ENCODE measurements around the gene IL22RA2. TPM values are rescaled to one million over a fixed set of nuclear protein-coding genes. Genes with fewer than 3 reads are reported as not detected.

IL22RA2 gene
- total and polyA plus RNA-seq, 2 of the 13 experiments (the other 11 are each of a cell fraction or from before 2014, with no cell fraction given), result not detected

DNA sequence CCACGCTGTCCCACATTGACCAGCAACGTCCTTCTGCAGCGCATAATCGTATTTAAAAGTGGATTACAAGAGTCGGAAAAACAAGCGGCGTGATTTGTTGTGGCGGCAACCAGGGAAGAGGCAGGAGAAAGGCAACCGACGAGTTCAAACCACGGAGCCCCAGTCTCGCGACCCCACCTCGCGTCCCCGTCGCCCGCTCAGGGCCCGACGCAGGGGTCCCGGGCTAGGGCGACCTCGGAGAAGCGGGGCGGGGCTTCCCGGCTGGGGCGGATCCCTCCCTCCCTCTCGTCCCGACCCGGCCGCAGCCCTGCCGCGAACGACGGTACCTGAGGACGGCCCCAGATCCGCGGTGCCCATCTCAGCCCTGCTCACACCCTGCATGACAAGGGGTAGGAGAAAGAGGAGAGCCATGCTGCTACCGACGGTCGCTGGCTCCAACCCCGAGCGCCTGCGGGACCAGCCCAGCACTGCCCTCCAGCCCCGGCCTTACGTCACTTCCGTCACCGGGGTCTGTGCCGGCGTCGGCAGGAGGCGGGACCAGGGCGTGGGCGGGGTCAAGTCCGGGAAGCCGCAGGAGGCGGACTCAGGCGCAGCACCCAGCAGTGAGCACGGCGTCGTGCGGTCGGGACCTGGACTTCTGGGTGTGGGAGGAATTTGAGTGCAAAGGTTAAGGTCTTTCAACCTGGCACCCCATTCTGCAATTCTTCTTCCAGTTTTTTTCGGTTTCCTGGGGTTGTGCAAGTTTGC is 45.6 kb upstream of the IL22RA2 start, which contains the start of gene IFNGR1 (continued):
- peak; percentile 62; the same call in 1 of the 2 replicates for TF ChIP-seq ZNF263 (CRISPR knock-in tag; IDR thresholded peaks at IDR 0.05)
- TF ChIP-seq MED8 (CRISPR knock-in tag; IDR thresholded peaks at IDR 0.05; ENCODE audit: insufficient replicate concordance), result peak; percentile 73
- TF ChIP-seq PHF20 (CRISPR knock-in tag; IDR thresholded peaks at IDR 0.05), result peak; percentile 75
- no peak for TF ChIP-seq ZNF7 (CRISPR knock-in tag; IDR thresholded peaks at IDR 0.05)
- peak; percentile 70; the same call in 1 of the 2 replicates for TF ChIP-seq ESRRA (CRISPR knock-in tag; IDR thresholded peaks at IDR 0.05; ENCODE audit: low read depth)
- TF ChIP-seq ZBTB1 (CRISPR knock-in tag; IDR thresholded peaks at IDR 0.05; ENCODE audit: borderline replicate concordance), result peak; percentile 6; the same call in 1 of the 2 replicates
- TF ChIP-seq, protein P1, sequence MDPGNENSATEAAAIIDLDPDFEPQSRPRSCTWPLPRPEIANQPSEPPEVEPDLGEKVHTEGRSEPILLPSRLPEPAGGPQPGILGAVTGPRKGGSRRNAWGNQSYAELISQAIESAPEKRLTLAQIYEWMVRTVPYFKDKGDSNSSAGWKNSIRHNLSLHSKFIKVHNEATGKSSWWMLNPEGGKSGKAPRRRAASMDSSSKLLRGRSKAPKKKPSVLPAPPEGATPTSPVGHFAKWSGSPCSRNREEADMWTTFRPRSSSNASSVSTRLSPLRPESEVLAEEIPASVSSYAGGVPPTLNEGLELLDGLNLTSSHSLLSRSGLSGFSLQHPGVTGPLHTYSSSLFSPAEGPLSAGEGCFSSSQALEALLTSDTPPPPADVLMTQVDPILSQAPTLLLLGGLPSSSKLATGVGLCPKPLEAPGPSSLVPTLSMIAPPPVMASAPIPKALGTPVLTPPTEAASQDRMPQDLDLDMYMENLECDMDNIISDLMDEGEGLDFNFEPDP (CRISPR knock-in tag; conservative IDR thresholded peaks at IDR 0.05), result no peak
- TF ChIP-seq, protein P2, sequence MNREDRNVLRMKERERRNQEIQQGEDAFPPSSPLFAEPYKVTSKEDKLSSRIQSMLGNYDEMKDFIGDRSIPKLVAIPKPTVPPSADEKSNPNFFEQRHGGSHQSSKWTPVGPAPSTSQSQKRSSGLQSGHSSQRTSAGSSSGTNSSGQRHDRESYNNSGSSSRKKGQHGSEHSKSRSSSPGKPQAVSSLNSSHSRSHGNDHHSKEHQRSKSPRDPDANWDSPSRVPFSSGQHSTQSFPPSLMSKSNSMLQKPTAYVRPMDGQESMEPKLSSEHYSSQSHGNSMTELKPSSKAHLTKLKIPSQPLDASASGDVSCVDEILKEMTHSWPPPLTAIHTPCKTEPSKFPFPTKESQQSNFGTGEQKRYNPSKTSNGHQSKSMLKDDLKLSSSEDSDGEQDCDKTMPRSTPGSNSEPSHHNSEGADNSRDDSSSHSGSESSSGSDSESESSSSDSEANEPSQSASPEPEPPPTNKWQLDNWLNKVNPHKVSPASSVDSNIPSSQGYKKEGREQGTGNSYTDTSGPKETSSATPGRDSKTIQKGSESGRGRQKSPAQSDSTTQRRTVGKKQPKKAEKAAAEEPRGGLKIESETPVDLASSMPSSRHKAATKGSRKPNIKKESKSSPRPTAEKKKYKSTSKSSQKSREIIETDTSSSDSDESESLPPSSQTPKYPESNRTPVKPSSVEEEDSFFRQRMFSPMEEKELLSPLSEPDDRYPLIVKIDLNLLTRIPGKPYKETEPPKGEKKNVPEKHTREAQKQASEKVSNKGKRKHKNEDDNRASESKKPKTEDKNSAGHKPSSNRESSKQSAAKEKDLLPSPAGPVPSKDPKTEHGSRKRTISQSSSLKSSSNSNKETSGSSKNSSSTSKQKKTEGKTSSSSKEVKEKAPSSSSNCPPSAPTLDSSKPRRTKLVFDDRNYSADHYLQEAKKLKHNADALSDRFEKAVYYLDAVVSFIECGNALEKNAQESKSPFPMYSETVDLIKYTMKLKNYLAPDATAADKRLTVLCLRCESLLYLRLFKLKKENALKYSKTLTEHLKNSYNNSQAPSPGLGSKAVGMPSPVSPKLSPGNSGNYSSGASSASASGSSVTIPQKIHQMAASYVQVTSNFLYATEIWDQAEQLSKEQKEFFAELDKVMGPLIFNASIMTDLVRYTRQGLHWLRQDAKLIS (CRISPR knock-in tag; IDR thresholded peaks at IDR 0.05), result peak; percentile 5; the same call in 1 of the 2 replicates
- TF ChIP-seq ZNF121 (CRISPR knock-in tag; IDR thresholded peaks at IDR 0.05), result peak; percentile 59
- TF ChIP-seq, protein P3, sequence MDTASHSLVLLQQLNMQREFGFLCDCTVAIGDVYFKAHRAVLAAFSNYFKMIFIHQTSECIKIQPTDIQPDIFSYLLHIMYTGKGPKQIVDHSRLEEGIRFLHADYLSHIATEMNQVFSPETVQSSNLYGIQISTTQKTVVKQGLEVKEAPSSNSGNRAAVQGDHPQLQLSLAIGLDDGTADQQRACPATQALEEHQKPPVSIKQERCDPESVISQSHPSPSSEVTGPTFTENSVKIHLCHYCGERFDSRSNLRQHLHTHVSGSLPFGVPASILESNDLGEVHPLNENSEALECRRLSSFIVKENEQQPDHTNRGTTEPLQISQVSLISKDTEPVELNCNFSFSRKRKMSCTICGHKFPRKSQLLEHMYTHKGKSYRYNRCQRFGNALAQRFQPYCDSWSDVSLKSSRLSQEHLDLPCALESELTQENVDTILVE (CRISPR knock-in tag; IDR thresholded peaks at IDR 0.05), result peak; percentile 85
- TF ChIP-seq HNRNPH1 (optimal IDR thresholded peaks at IDR 0.05; ENCODE audit: low read depth, low read length), result no peak
- TF ChIP-seq RAD21 (CRISPR knock-in tag; IDR thresholded peaks at IDR 0.05), result peak; percentile 55
- TF ChIP-seq, protein P4, sequence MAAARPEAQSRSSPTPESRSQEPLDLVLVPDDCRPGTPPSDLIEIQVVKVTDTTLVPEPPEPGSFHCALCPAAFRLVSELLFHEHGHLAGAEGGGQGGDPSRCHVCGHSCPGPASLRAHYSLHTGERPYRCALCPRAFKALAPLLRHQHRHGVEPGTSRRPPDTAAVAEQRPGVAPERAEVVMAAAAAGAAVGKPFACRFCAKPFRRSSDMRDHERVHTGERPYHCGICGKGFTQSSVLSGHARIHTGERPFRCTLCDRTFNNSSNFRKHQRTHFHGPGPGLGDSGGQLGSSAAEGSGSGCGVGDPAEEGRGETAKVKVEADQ (CRISPR knock-in tag; IDR thresholded peaks at IDR 0.05; ENCODE audit: borderline replicate concordance), result peak; percentile 78; the same call in 1 of the 2 replicates
- TF ChIP-seq, protein P5, sequence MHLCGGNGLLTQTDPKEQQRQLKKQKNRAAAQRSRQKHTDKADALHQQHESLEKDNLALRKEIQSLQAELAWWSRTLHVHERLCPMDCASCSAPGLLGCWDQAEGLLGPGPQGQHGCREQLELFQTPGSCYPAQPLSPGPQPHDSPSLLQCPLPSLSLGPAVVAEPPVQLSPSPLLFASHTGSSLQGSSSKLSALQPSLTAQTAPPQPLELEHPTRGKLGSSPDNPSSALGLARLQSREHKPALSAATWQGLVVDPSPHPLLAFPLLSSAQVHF (CRISPR knock-in tag; IDR thresholded peaks at IDR 0.05), result peak; percentile 69; the same call in 1 of the 2 replicates
- TF ChIP-seq PHF21A (CRISPR knock-in tag; IDR thresholded peaks at IDR 0.05), result peak; percentile 90
- TF ChIP-seq ZBTB21 (CRISPR knock-in tag; IDR thresholded peaks at IDR 0.05), result 0 out of 2 replicates have a peak, but pooled peaks have one; percentile 49
- TF ChIP-seq, protein P6, sequence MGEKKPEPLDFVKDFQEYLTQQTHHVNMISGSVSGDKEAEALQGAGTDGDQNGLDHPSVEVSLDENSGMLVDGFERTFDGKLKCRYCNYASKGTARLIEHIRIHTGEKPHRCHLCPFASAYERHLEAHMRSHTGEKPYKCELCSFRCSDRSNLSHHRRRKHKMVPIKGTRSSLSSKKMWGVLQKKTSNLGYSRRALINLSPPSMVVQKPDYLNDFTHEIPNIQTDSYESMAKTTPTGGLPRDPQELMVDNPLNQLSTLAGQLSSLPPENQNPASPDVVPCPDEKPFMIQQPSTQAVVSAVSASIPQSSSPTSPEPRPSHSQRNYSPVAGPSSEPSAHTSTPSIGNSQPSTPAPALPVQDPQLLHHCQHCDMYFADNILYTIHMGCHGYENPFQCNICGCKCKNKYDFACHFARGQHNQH (CRISPR knock-in tag; IDR thresholded peaks at IDR 0.05), result peak; percentile 89
- TF ChIP-seq ZNF343 (CRISPR knock-in tag; IDR thresholded peaks at IDR 0.05), result peak; percentile 58; the same call in 1 of the 2 replicates
- peak; percentile 96 for TF ChIP-seq CHCHD3 (CRISPR knock-in tag; IDR thresholded peaks at IDR 0.05)
- TF ChIP-seq PCBP2 (optimal IDR thresholded peaks at IDR 0.05; ENCODE audit: low read depth, low read length, poor library complexity, severe bottlenecking), result no peak

All from HepG2 (cell line).